Measurements from ENCODE around the gene KCNQ1OT1.

The KCNQ1OT1 gene

GRCh38 chr11:2582351-2582945 lies 117.3 kb downstream of the KCNQ1OT1 start:
- no peak for DNase-seq (ENCODE audit: low spot score)

- DNase-seq (ENCODE audit: low spot score): no peak
Measured at GRCh38 chr11:2581931-2582350, 117.9 kb downstream of the KCNQ1OT1 start.

GRCh38 chr11:2581151-2581930 lies 118.5 kb downstream of the KCNQ1OT1 start:
- no peak for DNase-seq (ENCODE audit: low spot score)

- DNase-seq (ENCODE audit: low spot score): no peak
Measured at GRCh38 chr11:2580571-2581001, 119.2 kb downstream of the KCNQ1OT1 start.

- DNase-seq (ENCODE audit: low spot score): no peak
Measured at GRCh38 chr11:2580061-2580421, 119.8 kb downstream of the KCNQ1OT1 start.

GRCh38 chr11:2579315-2580060 lies 120.3 kb downstream of the KCNQ1OT1 start:
- DNase-seq (ENCODE audit: low spot score): no peak

GRCh38 chr11:2578929-2579270 lies 120.9 kb downstream of the KCNQ1OT1 start:
- no peak for DNase-seq (ENCODE audit: low spot score)

GRCh38 chr11:2577991-2578928 lies 121.5 kb downstream of the KCNQ1OT1 start:
- DNase-seq (ENCODE audit: low spot score): no peak

GRCh38 chr11:2577031-2577990 lies 122.5 kb downstream of the KCNQ1OT1 start:
- no peak for DNase-seq (ENCODE audit: low spot score)

- no peak for DNase-seq (ENCODE audit: low spot score)
Measured at GRCh38 chr11:2576549-2576948, 123.2 kb downstream of the KCNQ1OT1 start.

- no peak for DNase-seq (ENCODE audit: low spot score)
Measured at GRCh38 chr11:2576111-2576510, 123.7 kb downstream of the KCNQ1OT1 start.

GRCh38 chr11:2575591-2576051 lies 124.2 kb downstream of the KCNQ1OT1 start:
- no peak for DNase-seq (ENCODE audit: low spot score)

GRCh38 chr11:2574553-2575535 lies 125.0 kb downstream of the KCNQ1OT1 start:
- DNase-seq (ENCODE audit: low spot score): no peak

GRCh38 chr11:2574043-2574552 lies 125.7 kb downstream of the KCNQ1OT1 start:
- no peak for DNase-seq (ENCODE audit: low spot score)

- DNase-seq (ENCODE audit: low spot score): no peak
Measured at GRCh38 chr11:2573240-2574042, 126.4 kb downstream of the KCNQ1OT1 start.

- no peak for DNase-seq (ENCODE audit: low spot score)
Measured at GRCh38 chr11:2572491-2573239, 127.1 kb downstream of the KCNQ1OT1 start.

GRCh38 chr11:2571598-2572281 lies 128.1 kb downstream of the KCNQ1OT1 start:
- no peak for DNase-seq (ENCODE audit: low spot score)

Measured in GM03348 (cell line).